ENCODE data around the gene HRG.

DNA sequence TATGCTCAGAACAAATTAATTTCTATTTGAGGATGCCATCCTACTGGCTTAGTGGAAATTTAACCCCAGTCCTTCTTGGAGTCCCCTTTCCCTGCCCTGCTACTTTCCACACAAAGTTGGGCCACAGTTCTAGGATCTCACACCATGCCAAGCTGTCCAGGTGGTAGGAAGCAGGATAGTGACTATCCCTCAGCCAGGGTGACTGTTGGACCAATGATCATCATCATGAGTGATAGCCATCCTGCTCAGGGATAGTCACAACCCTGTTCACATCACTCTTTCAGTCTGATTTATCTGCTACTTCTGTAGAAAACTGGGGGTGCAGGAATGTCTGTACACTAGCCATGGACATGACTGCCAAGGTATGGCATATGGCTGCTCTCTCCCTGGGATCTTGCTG is 12.8 kb downstream of the HRG start:
- TF ChIP-seq, protein P1, sequence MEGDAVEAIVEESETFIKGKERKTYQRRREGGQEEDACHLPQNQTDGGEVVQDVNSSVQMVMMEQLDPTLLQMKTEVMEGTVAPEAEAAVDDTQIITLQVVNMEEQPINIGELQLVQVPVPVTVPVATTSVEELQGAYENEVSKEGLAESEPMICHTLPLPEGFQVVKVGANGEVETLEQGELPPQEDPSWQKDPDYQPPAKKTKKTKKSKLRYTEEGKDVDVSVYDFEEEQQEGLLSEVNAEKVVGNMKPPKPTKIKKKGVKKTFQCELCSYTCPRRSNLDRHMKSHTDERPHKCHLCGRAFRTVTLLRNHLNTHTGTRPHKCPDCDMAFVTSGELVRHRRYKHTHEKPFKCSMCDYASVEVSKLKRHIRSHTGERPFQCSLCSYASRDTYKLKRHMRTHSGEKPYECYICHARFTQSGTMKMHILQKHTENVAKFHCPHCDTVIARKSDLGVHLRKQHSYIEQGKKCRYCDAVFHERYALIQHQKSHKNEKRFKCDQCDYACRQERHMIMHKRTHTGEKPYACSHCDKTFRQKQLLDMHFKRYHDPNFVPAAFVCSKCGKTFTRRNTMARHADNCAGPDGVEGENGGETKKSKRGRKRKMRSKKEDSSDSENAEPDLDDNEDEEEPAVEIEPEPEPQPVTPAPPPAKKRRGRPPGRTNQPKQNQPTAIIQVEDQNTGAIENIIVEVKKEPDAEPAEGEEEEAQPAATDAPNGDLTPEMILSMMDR (IDR thresholded peaks at IDR 0.05; ENCODE audit: low read depth, low read length, poor library complexity, severe bottlenecking), result no peak
- TF ChIP-seq EZH2phosphoT487 (IDR thresholded peaks at IDR 0.05; ENCODE audit: borderline replicate concordance, low read length), result no peak

Measured in DOHH2 (cell line).